ENCODE data around the gene SHLD2.
"Not testable (repeated sequence)": the region's sequence is repeated elsewhere in the genome, so short reads cannot be mapped to it uniquely, and the experiment has no call there.

Gene SHLD2

GRCh38 chr10:87219370-87219769, 124.4 kb downstream of the SHLD2 start:
- not testable (repeated sequence) for DNase-seq

- DNase-seq = not testable (repeated sequence)
Measured at GRCh38 chr10:87222789-87223188, 127.8 kb downstream of the SHLD2 start.

GRCh38 chr10:87225148-87225547, 130.1 kb downstream of the SHLD2 start, which contains the start of gene NUTM2A:
Gene NUTM2A (plus strand): TSS chr10:87225448. CDS start chr10:87225831, 383 bp downstream.
- DNase-seq = not testable (repeated sequence)

- DNase-seq = not testable (repeated sequence)
Measured at GRCh38 chr10:87228247-87228646, 133.2 kb downstream of the SHLD2 start.

- DNase-seq = not testable (repeated sequence)
Measured at GRCh38 chr10:87229211-87229610, 134.2 kb downstream of the SHLD2 start.

GRCh38 chr10:87234854-87235253, 139.8 kb downstream of the SHLD2 start:
- DNase-seq = not testable (repeated sequence)

GRCh38 chr10:87237244-87237643, 142.2 kb downstream of the SHLD2 start:
- DNase-seq = not testable (repeated sequence)

- not testable (repeated sequence) for DNase-seq
Measured at GRCh38 chr10:87239346-87239808, 144.4 kb downstream of the SHLD2 start.

Data from effector CD4-positive, alpha-beta T cell (primary cell).